HCT116 (cell line): ENCODE results near the gene TENM4.

Experiments
- CEBPB ChIP-seq: IDR thresholded peaks from 2 replicates; pipeline ENCODE4 v1.6.1; 2012; ENCODE audit warnings: low read depth
- EGR1 ChIP-seq: IDR thresholded peaks from 2 replicates; pipeline ENCODE4 v1.6.1; 2012; ENCODE audit warnings: low read depth
- EZH2 ChIP-seq: fragments of 200-600 bp; sonication (generic); IDR thresholded peaks from 2 replicates; pipeline ENCODE4 v1.6.1; 2017; ENCODE audit warnings: antibody characterized with exemption, mixed run types
- POLR2A ChIP-seq: IDR thresholded peaks from 2 replicates; pipeline ENCODE4 v1.7.0; 2011; ENCODE audit warnings: borderline replicate concordance; ENCODE audit not compliant: insufficient read depth, insufficient read length; ENCODE audit errors: extremely low read depth
- POLR2AphosphoS5 ChIP-seq: IDR thresholded peaks from 2 replicates; pipeline ENCODE4 v1.6.1; 2011; ENCODE audit warnings: mild to moderate bottlenecking, low read depth, low read length, moderate library complexity
- TF ChIP-seq, protein P1 (sequence below), 3 experiments: fragments of 200-600 bp in 1 of 3; sonication (generic) in 1 of 3; IDR thresholded peaks in 2 of 3; conservative IDR thresholded peaks in 1 of 3; 2 replicates each; pipeline ENCODE4 v1.5.1; 2012 to 2017; ENCODE audit warnings: low read depth in 2 of 3, low read length in 2 of 3, antibody characterized with exemption in 1 of 3, borderline replicate concordance in 1 of 3, control low read depth in 1 of 3, mild to moderate bottlenecking in 1 of 3, mixed read lengths in 1 of 3, mixed run types in 1 of 3, moderate library complexity in 1 of 3; ENCODE audit not compliant: insufficient read depth in 1 of 3
- TF ChIP-seq, protein P2 (sequence below): IDR thresholded peaks from 2 replicates; pipeline ENCODE4 v1.6.1; 2012

DNA sequence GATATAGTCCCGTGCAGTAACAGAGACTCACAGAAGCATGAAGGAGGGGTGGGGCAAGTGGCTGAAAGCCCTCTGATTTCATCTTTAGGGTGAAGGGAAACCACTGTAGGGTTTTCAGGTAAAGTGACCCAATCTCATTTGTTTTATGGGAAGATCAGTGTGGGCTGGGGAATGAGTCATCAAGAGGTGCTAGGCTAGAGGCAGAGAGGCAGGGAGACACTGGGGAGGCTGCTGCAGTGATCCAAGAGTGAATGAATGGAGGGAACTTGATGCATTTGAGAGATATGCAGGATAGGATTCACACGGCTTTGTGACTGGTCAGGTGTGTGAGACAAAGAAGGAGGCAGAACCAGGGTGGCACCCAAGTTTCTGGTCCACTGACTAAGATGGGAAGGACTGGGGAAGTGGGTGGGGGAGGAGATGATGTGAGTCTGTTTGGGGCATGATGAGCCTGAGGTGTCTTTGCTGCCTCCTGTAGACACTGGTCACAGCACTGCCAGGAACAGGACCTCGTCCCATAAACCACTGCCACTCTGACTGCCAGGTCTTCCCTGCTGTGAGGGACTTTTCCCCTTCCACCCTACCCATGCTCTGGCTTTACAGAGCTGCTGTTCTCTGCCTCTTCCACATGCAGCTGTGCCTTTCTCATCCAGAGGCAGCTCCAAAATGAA is 239.0 kb downstream of the TENM4 start:
- TF ChIP-seq CEBPB: no peak
- TF ChIP-seq, protein P1, sequence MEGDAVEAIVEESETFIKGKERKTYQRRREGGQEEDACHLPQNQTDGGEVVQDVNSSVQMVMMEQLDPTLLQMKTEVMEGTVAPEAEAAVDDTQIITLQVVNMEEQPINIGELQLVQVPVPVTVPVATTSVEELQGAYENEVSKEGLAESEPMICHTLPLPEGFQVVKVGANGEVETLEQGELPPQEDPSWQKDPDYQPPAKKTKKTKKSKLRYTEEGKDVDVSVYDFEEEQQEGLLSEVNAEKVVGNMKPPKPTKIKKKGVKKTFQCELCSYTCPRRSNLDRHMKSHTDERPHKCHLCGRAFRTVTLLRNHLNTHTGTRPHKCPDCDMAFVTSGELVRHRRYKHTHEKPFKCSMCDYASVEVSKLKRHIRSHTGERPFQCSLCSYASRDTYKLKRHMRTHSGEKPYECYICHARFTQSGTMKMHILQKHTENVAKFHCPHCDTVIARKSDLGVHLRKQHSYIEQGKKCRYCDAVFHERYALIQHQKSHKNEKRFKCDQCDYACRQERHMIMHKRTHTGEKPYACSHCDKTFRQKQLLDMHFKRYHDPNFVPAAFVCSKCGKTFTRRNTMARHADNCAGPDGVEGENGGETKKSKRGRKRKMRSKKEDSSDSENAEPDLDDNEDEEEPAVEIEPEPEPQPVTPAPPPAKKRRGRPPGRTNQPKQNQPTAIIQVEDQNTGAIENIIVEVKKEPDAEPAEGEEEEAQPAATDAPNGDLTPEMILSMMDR (IDR thresholded peaks at IDR 0.05 in 2 of 3, conservative IDR thresholded peaks at IDR 0.05 in 1 of 3; ENCODE audit: borderline replicate concordance in 1 of 3, insufficient read depth in 1 of 3, low read depth in 2 of 3, low read length in 2 of 3): no peak
- TF ChIP-seq, protein P2, sequence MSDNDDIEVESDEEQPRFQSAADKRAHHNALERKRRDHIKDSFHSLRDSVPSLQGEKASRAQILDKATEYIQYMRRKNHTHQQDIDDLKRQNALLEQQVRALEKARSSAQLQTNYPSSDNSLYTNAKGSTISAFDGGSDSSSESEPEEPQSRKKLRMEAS: no peak
- no peak for TF ChIP-seq EZH2
- no peak for TF ChIP-seq POLR2A
- no peak for TF ChIP-seq POLR2AphosphoS5
- no peak for TF ChIP-seq EGR1
